Measurements from ENCODE around the gene EREG.

- no peak for TF ChIP-seq CREM (IDR thresholded peaks at IDR 0.05; ENCODE audit: low read depth)
- TF ChIP-seq TARDBP (IDR thresholded peaks at IDR 0.05; ENCODE audit: borderline replicate concordance): no peak
- TF ChIP-seq CHD4 (IDR thresholded peaks at IDR 0.05): no peak
- TF ChIP-seq CTCF (IDR thresholded peaks at IDR 0.05 in 2 of 3, conservative IDR thresholded peaks at IDR 0.05 in 1 of 3; ENCODE audit: control insufficient read depth in 2 of 3, extremely low read depth in 1 of 3, insufficient read depth in 1 of 3, low read depth in 3 of 3, low read length in 3 of 3): no peak
Measured at GRCh38 chr4:74433541-74434172, 68.7 kb downstream of the EREG start.

Measured in GM12878 (cell line).